NCI-H2227 treated with DMSO at 0.1 percent for 48 hours (cell line): Measurements from ENCODE around the gene COBL.
A peak's percentile ranks its signal among the peaks of the same experiment; 100 is the strongest.

Source experiments
- DNase-seq: peaks from one replicate; lab custom pipeline; 2025; lab: John Stamatoyannopoulos, UW

COBL gene

DNA sequence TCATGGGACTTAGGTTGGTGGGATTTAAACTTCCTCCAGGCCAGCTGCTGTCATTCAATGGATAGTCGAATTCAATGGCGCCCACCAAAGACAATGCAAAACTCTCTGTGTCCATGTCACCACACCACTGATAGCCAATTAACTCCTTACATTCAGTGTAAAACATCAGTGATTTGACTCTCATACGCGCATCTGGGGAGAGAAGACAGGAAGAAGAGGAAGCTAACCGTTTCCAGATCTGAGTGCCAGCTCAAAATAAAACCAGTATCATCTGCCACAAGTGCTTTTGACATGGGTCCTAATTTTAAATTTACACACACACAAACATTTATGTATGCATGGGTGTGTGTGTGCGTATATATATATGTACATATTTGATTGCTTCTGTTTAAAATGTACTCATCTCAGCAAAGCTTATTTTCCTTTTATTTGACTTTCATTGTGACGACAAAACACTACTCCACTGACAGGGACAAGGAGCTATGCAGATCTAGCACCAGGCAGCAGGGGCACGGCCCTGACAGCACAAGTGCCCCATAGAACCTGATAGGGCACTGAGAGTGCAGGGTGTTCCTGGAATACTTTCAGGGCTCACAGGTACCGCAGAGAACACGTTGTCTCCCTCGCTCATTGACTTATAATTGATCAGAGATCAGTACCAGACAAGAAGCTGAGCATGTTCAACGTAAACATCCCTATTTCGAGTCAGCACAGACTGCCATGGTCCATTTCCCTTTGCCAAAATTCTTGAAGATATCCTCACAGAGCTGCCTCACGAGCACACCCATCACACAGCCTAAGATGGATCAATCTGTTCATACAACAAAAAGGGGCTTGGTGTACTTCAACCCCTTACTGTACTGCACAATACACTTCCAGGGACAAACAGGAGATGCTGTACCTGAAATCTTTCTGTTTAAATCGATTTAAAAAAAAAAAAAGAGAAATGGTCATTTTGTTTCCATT, 176.1 kb downstream of the COBL start:
- no peak for DNase-seq

DNA sequence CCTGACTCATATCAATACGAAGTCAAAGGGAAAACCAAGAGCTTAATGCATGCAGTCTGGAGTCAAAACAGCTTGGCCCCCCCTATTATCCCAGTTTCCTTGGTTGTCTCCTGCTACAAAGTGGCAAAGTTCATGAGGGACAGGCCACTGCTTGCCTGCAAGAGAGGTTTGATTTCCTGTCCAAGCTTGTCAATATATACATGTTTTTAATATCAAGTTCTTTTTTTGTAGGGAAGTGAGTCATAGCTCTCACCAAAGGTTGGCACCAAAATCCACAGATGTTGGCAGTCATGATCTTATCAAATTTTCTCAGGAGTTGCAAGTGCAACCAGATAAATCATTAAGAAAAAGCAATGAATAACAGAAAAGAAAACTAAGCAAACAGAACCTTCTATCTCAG, 176.8 kb downstream of the COBL start:
- DNase-seq = no peak

- no peak for DNase-seq
Observed at GRCh38 chr7:51138123-51139085, 178.2 kb downstream of the COBL start.

- no peak for DNase-seq
Observed at GRCh38 chr7:51135576-51135975, 181.0 kb downstream of the COBL start.

DNA sequence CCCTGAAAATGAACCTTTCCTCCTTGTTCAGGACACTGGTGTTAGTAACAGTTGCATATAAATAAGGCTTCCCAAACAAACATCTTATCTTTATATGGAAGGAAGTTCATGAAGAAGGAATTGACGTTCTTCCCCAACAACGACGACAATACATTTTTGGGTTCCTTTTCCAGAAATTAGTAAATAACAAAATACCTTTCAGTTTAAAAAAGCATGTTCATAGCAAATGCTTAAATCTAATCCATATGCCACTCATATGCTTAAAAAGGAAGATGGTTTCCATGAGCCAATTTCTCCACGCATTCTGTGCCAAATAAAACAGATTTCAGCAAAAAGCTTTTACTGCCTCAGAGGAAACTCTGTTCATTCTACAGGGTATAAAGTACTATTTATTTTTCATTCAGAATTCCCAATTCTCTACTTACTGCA, 182.6 kb downstream of the COBL start:
- DNase-seq = no peak

GRCh38 chr7:51132661-51133060, 183.9 kb downstream of the COBL start:
- DNase-seq = no peak

GRCh38 chr7:51129527-51130472, 186.8 kb downstream of the COBL start:
- DNase-seq = no peak

GRCh38 chr7:51128545-51129435, 187.8 kb downstream of the COBL start:
- no peak for DNase-seq

- no peak for DNase-seq
Observed at GRCh38 chr7:51127618-51127904, 189.0 kb downstream of the COBL start.

GRCh38 chr7:51126813-51127617, 189.6 kb downstream of the COBL start:
- DNase-seq = no peak

DNA sequence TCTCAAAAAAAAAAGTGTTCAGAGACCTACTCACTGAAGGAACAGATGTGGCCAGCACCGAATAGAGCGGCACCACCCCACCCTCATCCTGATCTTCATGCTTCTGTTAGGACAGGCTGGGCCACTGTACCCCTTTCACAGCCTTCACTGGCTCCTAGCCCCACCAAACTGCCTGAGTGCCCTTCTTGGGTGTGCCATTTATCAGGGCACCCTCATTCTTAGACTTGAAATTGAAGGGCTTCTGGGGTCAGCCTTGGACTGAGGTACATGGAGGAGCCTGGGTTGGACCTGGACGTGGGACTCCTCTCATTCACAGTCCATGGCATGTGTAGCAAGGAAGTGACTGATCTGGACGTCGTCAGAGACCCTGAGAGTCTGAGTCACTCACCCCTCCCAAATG, 190.3 kb downstream of the COBL start:
- DNase-seq = no peak

- no peak for DNase-seq
Observed at GRCh38 chr7:51124321-51124720, 192.3 kb downstream of the COBL start.

DNA sequence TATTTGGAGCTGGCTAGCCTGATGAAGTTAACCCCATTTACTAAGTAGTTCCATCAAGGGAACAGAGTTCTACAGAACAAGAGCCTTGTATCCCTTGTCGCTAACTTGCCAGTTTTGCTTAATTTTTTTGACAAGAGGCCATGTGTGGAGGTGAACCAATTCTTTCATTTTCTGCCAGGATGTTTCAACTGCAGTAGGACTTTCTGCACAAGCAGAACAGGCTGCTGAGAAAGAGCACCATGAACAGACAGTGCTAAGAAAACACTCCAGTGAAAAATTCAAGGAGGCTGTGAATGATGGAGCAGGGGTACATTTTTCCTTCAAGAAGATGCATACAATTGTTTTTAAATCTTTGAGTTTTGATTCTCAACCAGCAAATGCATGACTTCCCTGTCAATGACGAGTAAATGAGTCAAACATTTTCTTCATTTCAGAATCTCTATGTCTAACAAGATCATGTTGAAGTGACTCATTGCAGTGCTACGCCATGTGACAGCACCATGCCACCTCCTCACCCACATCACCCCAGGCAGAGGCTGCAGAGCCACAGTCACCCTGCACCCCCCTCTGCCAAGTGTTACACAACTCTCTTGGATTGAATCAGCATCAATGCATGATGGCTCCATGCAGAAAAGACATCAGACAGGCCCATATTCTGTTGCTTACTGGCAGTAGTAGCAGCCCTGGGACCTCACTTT, 193.1 kb downstream of the COBL start:
- no peak for DNase-seq

DNA sequence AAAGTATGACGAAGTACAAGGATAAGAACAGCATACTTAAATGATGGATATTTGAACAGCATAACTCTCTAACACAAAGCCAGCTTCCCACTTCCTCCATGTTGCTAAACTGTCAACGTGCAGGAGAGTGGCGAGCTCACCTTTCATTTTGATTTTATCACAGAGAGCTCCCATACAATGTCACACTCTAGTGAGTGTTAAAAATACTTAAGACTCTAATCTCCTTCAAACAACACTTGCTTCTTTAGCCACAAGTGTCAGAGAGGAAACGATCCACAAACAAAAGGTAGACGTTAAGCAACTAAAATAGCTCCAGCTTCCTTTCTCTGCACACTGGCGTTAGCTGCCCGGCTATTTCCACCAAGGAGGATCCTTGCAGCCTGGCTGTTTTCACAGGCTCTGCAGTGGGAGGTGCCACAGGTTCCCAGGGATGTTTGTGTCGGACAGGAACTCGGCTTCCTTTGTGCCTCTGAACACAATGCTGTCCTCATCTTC, 194.6 kb downstream of the COBL start:
- peak; percentile 7 for DNase-seq

DNA sequence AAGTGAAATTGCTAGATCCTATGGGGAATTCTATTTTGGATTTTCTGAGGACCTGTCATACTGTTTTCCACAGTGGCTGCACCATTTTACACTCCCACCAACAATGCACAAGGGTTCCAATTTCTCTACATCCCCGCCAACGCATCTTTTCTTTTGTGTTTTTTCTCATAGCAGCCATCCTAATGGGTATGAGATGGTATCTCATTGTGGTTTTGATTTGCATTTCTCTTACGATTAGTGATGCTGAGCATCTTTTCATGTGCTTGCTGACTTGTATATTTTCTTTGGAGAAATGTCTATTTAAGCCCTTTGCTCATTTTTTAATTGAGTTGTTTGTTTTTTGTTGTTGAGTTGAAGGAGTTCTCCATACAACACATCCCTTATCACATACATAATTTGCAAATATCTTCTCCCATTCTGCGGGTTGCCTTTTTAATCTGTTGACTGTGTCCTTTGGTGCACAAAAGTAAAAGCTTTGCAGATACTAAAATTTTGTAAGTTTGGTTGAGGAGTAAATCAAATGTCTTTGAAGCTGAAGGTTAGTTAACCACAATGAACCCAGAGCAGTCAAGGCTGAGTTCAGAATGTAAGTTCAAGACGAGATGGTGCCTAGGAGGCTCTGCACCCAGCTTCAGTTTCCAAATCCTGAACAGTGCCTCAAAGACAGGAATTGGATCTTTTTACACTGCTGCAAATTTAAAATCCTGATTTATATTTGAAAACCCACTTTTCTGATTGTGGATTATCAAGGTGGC, 195.4 kb downstream of the COBL start:
- DNase-seq = no peak

DNA sequence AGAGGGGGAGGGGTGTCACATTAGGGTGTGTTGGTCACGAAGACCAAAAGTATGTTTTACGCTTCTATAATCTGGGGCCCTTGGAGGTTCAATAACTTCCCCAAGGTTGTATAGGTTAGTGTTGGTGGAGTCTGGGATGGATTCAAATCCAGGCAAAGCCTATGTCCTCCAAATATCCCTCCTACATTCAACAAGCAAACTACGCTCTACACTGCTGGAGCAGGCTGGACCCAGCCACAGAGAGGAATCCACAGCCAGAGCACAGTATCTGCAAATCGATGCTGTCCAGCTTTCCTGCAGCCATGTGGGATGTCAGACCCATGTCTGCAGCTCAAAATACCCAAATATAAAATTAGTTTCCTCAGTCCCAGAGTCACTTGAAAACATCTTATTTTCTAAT, 198.0 kb downstream of the COBL start:
- no peak for DNase-seq

DNA sequence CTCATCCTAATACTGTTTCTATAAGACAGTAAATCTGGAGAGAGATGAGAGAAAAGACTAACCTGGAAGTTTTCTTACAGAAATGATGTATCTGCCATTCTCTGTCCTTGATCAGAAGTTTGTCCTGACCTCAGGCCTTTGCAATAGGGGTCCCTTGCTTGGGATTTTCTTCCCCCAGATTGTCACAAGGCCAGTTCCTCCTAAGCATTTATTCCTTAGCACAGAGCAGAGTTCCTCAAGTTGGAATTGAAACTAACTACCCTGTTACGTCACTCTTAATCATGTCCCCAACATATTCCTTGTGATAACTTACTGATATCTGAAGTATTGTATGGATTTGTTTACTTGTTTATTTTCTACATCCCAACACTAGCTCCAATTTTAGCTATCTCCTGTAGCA, 202.1 kb downstream of the COBL start:
- DNase-seq = no peak

GRCh38 chr7:51113962-51114361, 202.6 kb downstream of the COBL start:
- DNase-seq = no peak
